ENCODE results near the gene OR5M3.

- TF ChIP-seq CTCF (IDR thresholded peaks at IDR 0.05) = no peak
- no peak for TF ChIP-seq POLR2A (IDR thresholded peaks at IDR 0.05)
Measured at GRCh38 chr11:56491270-56491669, 18.1 kb upstream of the OR5M3 start, which contains the start of gene OR5M8.
